IPS DF 6.9 (cell line): ENCODE results near the gene CCL20.
"Not testable (repeated sequence)": the region's sequence is repeated elsewhere in the genome, so short reads cannot be mapped to it uniquely, and the experiment has no call there.

Experiments used
- DNase-seq: peaks from one replicate; pipeline ENCODE4 v3.0.0-alpha.2; 2013; ENCODE audit warnings: low read depth, low spot score
- H3K27ac ChIP-seq: one replicate; pipeline ENCODE4 v1.5.1; 2013; ENCODE audit warnings: low read length, control low read depth
- H3K27me3 ChIP-seq: 2 replicates; pipeline ENCODE4 v1.6.1; 2013; ENCODE audit warnings: mild to moderate bottlenecking, low read length; ENCODE audit not compliant: control insufficient read depth, insufficient read depth
- H3K36me3 ChIP-seq: 2 replicates; pipeline ENCODE4 v1.6.1; 2013; ENCODE audit warnings: low read length; ENCODE audit not compliant: control insufficient read depth, insufficient read depth
- H3K4me1 ChIP-seq: 2 replicates; pipeline ENCODE4 v1.6.1; 2013; ENCODE audit warnings: low read length; ENCODE audit not compliant: control insufficient read depth, insufficient read depth
- H3K4me3 ChIP-seq: 2 replicates; pipeline ENCODE4 v1.5.1; 2013; ENCODE audit warnings: mild to moderate bottlenecking, low read length
- H3K9me3 ChIP-seq: 2 replicates; pipeline ENCODE4 v1.6.1; 2013; ENCODE audit warnings: low read length, inconsistent platforms; ENCODE audit not compliant: control insufficient read depth, insufficient read depth
- WGBS: extraction: QIAGEN DNeasy Blood & Tissue Kit; methylation state at CpG from one replicate; pipeline ENCODE4 v1.1.7; 2013; ENCODE audit warnings: mixed read lengths, missing lambda C conversion rate; ENCODE audit not compliant: insufficient read length, insufficient coverage; 5-methylcytosine and 5-hydroxymethylcytosine counted together

Gene CCL20

DNA sequence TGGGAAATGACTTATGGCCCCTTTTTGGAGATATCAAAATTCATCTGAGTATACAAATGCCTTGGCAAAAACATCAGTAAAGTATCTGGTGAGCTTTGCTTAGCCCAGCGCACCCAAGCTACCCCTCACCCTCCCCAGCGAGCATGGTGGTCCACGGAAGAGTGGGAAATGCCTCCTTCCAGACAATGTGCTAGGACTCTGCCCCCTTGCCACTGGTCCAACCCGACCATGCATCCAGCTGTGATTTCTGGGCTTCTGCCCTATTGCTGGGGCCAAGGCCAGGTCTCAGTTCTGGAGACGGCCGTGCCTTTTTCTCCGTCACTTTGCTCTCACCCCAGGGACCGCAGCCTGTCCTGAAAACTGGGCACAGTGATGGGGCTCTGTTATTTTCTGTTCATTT, 31.8 kb upstream of the CCL20 start:
- Histone ChIP-seq H3K36me3 (no peaks in the 10 kb centered on the region), H3K9me3 (no peaks in the 10 kb centered on the region), H3K4me1 (no peaks in the 10 kb centered on the region), H3K4me3 (no peak overlapping the region), H3K27me3 (no peaks in the 10 kb centered on the region), H3K27ac (no peak overlapping the region)
- DNase-seq: no peak
- WGBS: no CpG with 5 or more reads among the region's 8 CpGs

DNA sequence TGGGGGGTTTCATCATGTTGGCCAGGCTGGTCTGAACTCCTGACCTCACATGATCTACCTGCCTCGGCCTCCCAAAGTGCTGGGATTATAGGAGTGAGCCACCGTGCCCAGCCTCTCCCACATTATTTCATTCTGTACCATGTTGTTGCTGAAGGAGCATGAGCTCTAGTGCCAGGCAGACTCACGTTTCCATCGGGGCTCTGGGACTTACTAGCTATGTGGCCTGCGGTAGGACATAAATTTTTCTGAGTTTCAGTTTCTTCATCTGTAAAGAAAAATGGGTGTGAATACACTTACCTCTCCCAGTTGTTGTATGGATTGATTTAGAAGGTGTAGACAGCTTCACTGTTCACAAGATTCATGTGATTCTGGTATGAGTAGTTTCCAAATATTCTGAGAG, 30.8 kb upstream of the CCL20 start:
- no peaks in the 10 kb centered on the region for H3K27me3 ChIP-seq
- no peak for DNase-seq
- no peaks in the 10 kb centered on the region for H3K36me3 ChIP-seq
- H3K4me3 ChIP-seq: no peak overlapping the region
- no peaks in the 10 kb centered on the region for H3K4me1 ChIP-seq
- no peak overlapping the region for H3K27ac ChIP-seq
- WGBS: no CpG with 5 or more reads among the region's 5 CpGs
- H3K9me3 ChIP-seq: no peaks in the 10 kb centered on the region

DNA sequence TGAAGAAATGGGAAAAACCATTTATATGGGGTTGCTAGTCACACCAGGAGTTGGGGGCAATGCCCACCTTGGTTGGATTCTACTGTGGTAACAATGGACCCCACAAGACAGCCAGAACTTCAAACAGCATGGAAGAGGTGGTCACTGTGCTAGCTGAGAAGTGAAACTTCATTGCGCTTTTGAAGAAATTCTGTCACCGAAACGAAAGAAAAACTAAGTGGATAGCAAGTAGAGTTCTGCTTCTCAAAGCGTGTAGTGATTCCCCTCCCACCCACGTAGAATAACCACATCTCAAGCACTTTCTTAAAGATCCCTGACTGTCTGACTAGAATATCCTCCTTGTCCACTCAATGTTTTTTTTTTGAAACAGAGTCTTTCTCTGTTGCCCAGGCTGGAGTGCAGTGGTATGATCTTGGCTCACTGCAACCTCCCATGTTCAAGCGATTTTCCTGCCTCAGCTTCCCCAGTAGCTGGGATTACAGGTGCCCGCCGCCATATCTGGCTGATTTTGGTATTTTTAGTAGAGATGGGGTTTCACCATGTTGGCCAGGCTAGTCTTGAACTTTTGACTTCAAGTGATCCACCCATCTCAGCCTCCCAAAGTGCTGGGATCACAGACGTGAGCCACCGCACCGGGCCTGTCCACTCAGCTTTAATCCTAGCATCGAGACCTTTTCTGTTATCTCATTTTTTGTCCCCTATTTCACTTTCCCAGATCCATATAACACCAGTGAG, 30.1 kb upstream of the CCL20 start:
- Histone ChIP-seq H3K4me1 (no peaks in the 10 kb centered on the region), H3K9me3 (no peaks in the 10 kb centered on the region), H3K36me3 (no peaks in the 10 kb centered on the region), H3K27ac (no peak overlapping the region), H3K27me3 (no peaks in the 10 kb centered on the region), H3K4me3 (no peak overlapping the region)
- no CpG with 5 or more reads among the region's 12 CpGs for WGBS
- DNase-seq: no peak

DNA sequence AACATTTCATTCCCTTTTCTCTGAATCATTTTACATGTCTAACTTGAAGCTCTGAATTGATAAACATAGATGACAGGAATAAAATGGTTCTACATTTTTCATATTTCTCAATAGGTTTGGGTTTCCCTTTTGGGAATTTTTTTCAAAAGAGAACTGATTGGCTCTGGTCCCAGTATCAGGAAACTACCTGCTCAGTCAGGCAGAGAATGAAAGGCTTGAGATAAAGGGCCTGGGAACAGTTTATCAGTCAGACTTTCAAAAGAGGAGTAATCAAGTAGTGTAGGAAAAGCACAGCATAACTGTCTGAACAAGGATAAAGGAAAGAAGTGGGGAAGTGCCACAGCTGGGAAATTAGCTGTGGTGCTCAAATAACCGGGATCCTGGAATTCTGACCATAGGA, 28.3 kb upstream of the CCL20 start:
- no peak for DNase-seq
- H3K4me1 ChIP-seq: no peaks in the 10 kb centered on the region
- no CpG with 5 or more reads among the region's 1 CpG for WGBS
- H3K4me3 ChIP-seq: no peak overlapping the region
- no peaks in the 10 kb centered on the region for H3K9me3 ChIP-seq
- H3K27ac ChIP-seq: no peak overlapping the region
- H3K36me3 ChIP-seq: no peaks in the 10 kb centered on the region
- no peaks in the 10 kb centered on the region for H3K27me3 ChIP-seq

DNA sequence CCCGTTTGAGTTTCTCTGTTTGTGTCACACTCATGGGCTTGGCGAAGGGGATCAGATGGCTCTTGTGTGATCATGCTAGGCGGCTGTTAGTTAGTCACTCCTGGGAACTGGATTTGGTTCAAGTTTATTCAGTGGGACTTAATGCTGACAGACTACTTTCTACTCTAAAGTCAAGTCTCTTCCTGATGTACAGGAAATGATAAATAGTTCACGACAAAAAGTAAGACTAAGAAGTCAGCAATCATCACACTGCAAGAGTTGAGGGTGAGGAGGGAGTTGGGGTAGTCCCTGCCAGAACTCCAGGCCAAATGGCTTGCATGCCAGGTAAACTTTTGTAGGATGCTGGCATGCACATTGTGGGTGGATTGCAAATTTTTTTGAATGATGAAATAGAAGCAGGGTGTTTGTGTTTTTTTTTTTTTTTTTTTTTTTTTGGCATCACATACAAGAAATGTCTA, 25.1 kb upstream of the CCL20 start:
- no peaks in the 10 kb centered on the region for H3K4me1 ChIP-seq
- no peak for DNase-seq
- no peak overlapping the region for H3K4me3 ChIP-seq
- no peak overlapping the region for H3K27ac ChIP-seq
- no peaks in the 10 kb centered on the region for H3K36me3 ChIP-seq
- no peaks in the 10 kb centered on the region for H3K9me3 ChIP-seq
- WGBS: no CpG with 5 or more reads among the region's 4 CpGs
- no peaks in the 10 kb centered on the region for H3K27me3 ChIP-seq

DNA sequence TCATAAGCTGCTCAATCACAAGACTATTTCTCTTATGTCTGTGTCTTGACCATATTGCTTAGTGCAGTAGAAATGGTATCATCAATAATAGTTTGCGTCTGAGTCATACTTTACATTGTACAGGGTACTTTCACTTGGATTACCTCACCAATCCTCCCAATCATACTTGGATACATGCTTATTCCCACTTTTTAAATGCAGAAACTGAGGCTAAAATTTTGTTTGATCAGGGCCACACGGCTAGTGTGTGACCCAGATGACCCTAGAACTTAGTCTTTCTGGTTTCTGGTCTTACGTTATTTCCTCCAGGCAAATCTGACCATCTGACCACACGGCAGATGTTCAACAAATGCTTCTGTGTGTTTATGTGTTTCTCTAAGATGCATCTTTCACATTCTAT, 23.8 kb upstream of the CCL20 start:
- no peak for DNase-seq
- no peak overlapping the region for H3K27ac ChIP-seq
- H3K4me3 ChIP-seq: no peak overlapping the region
- H3K9me3 ChIP-seq: no peaks in the 10 kb centered on the region
- H3K4me1 ChIP-seq: no peaks in the 10 kb centered on the region
- no peaks in the 10 kb centered on the region for H3K36me3 ChIP-seq
- no peaks in the 10 kb centered on the region for H3K27me3 ChIP-seq
- no CpG with 5 or more reads among the region's 4 CpGs for WGBS

DNA sequence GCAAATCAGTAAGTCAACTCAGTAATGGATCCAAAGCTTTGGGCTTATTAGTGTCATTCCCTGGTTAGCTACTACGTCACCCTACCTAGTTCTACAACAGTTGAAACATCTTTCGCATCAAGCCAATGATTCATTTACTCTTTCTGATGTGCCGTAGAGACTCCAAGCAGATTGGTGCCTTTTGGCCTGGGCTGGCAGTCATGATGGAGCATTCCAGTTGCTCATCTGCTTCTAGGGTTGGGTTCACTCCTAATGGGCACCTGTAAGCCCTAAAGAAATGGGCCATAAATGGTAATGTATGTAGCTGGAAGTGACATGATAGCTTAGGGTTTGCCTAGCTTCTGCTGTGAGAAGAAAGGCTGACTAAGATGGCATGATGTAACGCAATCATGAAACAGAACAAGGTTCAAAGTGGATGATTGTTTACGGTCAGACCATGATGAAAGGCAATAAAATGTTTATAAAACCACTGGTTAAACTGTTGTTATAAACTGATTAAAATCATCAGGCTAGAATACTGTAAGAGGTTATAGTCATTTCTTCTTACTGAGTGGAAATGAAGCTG, 20.4 kb upstream of the CCL20 start:
- WGBS: no CpG with 5 or more reads among the region's 5 CpGs
- no peaks in the 10 kb centered on the region for H3K4me1 ChIP-seq
- H3K36me3 ChIP-seq: no peaks in the 10 kb centered on the region
- no peak overlapping the region for H3K4me3 ChIP-seq
- no peak for DNase-seq
- no peak overlapping the region for H3K27ac ChIP-seq
- no peaks in the 10 kb centered on the region for H3K27me3 ChIP-seq
- no peaks in the 10 kb centered on the region for H3K9me3 ChIP-seq

DNA sequence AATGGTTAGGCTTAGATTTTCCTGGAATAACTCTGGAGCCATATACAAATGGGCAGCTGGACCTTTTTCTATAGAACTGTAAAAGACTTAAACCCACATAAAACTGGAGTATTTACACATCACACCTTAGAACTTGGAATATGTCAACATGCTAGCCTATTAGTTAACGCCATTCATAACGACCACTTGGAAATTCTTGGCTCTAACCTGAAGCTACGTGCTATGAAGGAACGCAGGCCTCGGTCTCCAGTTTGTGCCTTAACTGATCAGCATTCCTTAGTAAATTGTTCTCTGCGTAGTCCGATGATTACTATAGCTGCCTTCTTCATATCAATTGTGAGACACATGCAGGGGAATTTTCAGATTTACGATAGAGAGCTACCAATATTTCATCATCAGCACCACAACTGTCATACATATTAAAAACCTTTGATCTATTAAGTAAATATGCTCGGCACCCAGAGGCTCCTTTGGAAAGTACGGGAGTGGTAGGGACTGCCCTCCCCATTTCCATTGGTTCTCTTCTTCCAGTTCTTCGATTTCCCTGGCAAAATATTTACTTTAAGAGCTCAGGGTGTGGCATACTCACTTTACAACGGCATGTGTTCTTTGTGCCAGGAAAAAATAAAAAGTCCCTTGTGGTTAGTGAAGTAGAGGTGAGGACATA, 17.5 kb upstream of the CCL20 start:
- H3K4me3 ChIP-seq: no peak overlapping the region
- no peaks in the 10 kb centered on the region for H3K27me3 ChIP-seq
- H3K9me3 ChIP-seq: no peaks in the 10 kb centered on the region
- H3K4me1 ChIP-seq: no peaks in the 10 kb centered on the region
- no peak for DNase-seq
- H3K36me3 ChIP-seq: no peaks in the 10 kb centered on the region
- WGBS: no CpG with 5 or more reads among the region's 12 CpGs
- H3K27ac ChIP-seq: no peak overlapping the region

DNA sequence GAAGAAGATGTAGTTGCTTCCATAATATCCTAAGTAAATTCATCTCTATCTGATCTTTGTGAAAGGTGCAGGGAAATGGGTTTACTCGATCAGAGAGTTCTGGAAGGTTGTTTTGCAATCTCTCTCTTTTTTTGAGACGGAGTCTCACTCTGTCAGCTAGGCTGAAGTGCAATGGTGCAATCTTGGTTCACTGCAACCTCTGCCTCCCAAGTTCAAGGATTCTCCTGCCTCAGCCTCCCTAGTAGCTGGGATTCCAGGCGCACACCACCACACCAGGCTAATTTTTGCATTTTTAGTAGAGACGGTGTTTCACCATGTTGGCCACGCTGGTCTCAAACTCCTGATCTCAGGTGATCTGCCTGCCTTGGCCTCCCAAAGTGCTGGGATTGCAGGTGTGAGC, 16.9 kb upstream of the CCL20 start:
- H3K4me1 ChIP-seq, H3K27ac ChIP-seq, H3K9me3 ChIP-seq, H3K27me3 ChIP-seq, DNase-seq, H3K36me3 ChIP-seq, H3K4me3 ChIP-seq: not testable (repeated sequence)
- no CpG with 5 or more reads among the region's 5 CpGs for WGBS

DNA sequence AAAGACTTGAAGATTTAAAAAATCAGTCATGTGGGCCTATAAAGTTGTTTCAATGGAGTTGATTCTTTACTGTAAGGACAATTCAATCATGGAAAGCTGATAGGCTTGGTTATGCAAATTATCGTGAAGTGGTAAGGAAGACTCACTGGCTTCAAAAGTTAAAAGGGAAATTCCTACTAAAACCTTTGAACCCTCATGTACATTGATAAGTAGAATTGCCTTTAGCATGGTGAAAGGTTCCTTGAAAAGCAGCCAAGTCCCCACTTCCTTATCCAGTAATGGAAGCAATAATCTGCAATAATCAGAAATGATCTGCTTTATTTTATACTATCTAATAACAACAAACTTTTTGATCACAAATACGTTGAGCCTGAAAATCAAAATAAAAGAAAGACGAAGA, 14.4 kb upstream of the CCL20 start:
- H3K27ac ChIP-seq: no peak overlapping the region
- no peaks in the 10 kb centered on the region for H3K36me3 ChIP-seq
- DNase-seq: no peak
- H3K4me3 ChIP-seq: no peak overlapping the region
- H3K27me3 ChIP-seq: no peaks in the 10 kb centered on the region
- H3K9me3 ChIP-seq: no peaks in the 10 kb centered on the region
- H3K4me1 ChIP-seq: no peaks in the 10 kb centered on the region
- no CpG with 5 or more reads among the region's 3 CpGs for WGBS
